Panc1 (cell line): ENCODE measurements around the gene APOL5.

Source experiments
- POLR2AphosphoS5 ChIP-seq: IDR thresholded peaks from 2 replicates; pipeline ENCODE4 v1.6.1; 2012; ENCODE audit warnings: mild to moderate bottlenecking, low read depth, low read length, moderate library complexity
- TCF7L2 ChIP-seq: IDR thresholded peaks from 2 replicates; pipeline ENCODE4 v1.6.1; 2011; ENCODE audit warnings: mild to moderate bottlenecking, low read depth, low read length, inconsistent platforms
- TF ChIP-seq, protein P1 (sequence below): fragments of 450-650 bp; IDR thresholded peaks from 2 replicates; pipeline ENCODE4 v1.5.1; 2017; ENCODE audit warnings: mild to moderate bottlenecking
- TF ChIP-seq, protein P2 (sequence below), 2 experiments: IDR thresholded peaks; 2 replicates each; pipeline ENCODE4 v1.6.1; 2011 to 2012; ENCODE audit warnings: low read depth in 2 of 2, control low read depth in 1 of 2, low read length in 1 of 2, mild to moderate bottlenecking in 1 of 2, moderate library complexity in 1 of 2; ENCODE audit not compliant: insufficient read depth in 1 of 2

DNA sequence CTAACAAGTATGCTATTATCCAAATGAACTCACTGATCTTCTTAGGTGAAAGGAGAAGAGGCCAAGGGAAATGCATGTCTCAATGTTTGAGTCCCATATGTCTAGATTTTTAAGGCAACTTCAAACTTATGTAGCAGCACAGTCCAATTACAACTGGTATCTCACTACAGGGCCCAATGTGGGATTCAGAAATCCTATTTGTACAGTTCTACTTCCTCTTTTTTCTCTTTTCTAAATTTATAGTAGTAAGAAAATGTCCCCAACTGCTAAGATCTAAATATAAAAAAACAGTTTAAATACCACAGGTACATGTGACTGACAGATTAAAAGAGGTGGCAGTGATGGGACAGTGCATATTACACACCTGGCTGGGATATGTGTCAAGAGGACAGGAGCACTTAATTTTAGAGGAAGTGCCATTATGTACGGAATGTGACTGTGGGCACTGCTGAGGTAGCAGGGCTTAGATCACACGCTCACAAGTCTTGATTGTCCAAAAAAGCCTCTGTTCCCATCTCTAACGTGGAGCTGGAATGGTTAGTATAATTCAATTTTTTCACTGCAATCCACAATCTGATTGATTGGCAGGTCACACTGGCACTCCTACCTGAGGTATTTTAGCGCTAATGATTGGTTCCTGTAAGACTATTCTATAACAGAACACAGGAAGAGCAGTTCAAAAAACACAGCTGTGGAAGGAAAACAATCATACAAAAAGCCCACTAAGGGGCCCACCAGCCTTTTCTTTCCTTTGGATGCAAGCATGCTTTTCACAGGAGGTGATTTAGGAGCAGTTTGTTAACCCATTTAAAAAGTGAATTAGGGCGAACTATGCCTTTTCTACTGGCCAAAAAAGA lies 34.6 kb downstream of the APOL5 start:
- TF ChIP-seq, protein P1, sequence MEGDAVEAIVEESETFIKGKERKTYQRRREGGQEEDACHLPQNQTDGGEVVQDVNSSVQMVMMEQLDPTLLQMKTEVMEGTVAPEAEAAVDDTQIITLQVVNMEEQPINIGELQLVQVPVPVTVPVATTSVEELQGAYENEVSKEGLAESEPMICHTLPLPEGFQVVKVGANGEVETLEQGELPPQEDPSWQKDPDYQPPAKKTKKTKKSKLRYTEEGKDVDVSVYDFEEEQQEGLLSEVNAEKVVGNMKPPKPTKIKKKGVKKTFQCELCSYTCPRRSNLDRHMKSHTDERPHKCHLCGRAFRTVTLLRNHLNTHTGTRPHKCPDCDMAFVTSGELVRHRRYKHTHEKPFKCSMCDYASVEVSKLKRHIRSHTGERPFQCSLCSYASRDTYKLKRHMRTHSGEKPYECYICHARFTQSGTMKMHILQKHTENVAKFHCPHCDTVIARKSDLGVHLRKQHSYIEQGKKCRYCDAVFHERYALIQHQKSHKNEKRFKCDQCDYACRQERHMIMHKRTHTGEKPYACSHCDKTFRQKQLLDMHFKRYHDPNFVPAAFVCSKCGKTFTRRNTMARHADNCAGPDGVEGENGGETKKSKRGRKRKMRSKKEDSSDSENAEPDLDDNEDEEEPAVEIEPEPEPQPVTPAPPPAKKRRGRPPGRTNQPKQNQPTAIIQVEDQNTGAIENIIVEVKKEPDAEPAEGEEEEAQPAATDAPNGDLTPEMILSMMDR: no peak
- no peak for TF ChIP-seq TCF7L2
- TF ChIP-seq, protein P2, sequence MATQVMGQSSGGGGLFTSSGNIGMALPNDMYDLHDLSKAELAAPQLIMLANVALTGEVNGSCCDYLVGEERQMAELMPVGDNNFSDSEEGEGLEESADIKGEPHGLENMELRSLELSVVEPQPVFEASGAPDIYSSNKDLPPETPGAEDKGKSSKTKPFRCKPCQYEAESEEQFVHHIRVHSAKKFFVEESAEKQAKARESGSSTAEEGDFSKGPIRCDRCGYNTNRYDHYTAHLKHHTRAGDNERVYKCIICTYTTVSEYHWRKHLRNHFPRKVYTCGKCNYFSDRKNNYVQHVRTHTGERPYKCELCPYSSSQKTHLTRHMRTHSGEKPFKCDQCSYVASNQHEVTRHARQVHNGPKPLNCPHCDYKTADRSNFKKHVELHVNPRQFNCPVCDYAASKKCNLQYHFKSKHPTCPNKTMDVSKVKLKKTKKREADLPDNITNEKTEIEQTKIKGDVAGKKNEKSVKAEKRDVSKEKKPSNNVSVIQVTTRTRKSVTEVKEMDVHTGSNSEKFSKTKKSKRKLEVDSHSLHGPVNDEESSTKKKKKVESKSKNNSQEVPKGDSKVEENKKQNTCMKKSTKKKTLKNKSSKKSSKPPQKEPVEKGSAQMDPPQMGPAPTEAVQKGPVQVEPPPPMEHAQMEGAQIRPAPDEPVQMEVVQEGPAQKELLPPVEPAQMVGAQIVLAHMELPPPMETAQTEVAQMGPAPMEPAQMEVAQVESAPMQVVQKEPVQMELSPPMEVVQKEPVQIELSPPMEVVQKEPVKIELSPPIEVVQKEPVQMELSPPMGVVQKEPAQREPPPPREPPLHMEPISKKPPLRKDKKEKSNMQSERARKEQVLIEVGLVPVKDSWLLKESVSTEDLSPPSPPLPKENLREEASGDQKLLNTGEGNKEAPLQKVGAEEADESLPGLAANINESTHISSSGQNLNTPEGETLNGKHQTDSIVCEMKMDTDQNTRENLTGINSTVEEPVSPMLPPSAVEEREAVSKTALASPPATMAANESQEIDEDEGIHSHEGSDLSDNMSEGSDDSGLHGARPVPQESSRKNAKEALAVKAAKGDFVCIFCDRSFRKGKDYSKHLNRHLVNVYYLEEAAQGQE (IDR thresholded peaks at IDR 0.05; ENCODE audit: insufficient read depth in 1 of 2, low read depth in 2 of 2, low read length in 1 of 2): no peak
- no peak for TF ChIP-seq POLR2AphosphoS5
